ENCODE data around the gene LGI1.

LGI1 gene

DNA sequence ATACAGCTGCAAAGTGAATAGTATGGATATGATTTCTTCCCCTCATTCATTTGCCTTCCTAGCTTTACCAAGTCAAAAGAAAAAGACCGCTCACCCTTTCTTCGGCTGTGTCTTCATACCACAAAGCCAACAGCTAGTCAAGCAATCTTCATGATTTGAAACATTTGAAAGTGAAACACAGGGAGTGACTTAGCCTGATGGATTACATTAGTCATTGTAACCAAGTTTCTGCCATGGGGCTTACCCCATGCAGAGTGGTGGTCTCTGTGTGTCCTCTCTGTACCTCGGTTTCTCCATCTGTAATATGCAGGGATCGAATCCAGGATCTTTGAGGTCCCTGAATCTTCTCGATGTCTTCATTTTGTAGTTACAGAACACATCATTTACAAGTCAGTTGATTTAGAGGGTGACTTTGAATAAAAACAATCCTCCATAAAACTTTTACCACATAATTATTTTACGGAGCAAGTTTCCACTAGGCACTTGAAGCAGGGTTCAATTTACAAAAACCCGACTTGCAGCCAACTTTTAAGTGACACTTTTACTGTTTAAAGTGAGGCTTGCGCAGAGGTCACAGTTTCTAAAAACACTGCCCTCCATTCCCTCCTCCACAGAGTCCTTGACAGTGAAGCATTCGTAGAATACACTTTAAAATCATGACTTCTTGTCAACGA is 2.2 kb upstream of the LGI1 start:
- DNase-seq = no peak

DNA sequence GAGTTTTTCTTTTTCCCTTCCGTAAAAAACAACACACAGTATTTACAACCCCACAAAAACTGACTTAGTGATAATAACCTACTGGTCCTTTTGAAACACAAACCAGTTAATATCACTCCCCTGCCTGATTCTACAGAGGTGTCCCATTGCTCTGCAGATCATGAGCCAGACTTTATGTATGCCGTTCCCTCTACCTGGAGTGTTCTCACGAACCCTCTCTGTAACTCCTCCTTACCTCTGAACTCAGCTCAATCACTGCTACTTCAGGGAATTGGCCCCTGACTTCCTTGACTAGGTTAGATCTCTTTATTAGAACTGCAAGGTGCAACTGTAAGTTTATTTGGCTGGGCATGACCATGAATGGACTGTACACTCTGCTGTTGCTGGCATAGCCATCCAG is 1.6 kb upstream of the LGI1 start:
- DNase-seq = no peak

DNA sequence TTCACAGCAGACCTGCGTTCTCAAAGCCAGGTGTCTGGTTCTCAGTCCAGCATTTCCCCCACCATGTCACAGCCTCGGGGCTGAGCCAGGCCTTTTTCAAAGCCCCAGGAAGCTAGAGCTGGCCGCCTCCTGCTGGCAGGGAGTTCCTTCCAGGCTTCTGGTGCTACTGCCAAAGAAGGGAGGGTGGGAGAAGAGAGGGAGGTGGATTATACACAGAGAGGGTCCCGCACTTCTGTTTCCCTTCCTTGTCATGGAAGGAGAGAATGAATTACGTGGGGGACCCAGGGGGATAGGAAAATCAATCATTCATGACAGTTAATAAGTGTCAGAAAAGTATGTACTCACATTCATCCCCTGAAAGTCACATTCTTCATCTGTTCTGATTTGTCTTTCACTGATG is 600 bp upstream of the LGI1 start:
- no peak for DNase-seq

GRCh38 chr10:93758508-93758885 is 761 bp downstream of the LGI1 start:
- no peak for DNase-seq

GRCh38 chr10:93758891-93759410 is 1.2 kb downstream of the LGI1 start:
- no peak for DNase-seq

DNA sequence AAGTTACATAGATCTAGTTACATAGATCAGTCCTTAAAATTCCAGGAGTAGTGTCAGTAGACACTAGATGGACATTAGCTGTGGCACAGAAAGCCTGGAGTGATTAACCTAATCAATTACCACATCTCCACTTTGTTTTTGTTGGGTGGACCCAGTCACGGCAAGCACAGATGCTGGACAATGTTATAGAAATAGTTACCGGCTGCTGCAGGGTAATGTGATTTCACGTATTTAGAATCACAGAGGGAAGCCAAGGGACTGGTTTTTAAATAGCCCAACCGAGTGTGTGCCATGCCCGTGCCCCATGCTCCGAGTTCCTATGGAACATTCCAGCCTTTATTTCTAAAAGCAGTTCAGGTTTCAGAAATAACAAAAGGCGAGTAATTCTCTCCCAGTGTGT is 2.8 kb downstream of the LGI1 start:
- DNase-seq = no peak

GRCh38 chr10:93762979-93763391 is 5.2 kb downstream of the LGI1 start:
- DNase-seq = no peak

GRCh38 chr10:93766918-93767317 is 9.2 kb downstream of the LGI1 start:
- no peak for DNase-seq

DNA sequence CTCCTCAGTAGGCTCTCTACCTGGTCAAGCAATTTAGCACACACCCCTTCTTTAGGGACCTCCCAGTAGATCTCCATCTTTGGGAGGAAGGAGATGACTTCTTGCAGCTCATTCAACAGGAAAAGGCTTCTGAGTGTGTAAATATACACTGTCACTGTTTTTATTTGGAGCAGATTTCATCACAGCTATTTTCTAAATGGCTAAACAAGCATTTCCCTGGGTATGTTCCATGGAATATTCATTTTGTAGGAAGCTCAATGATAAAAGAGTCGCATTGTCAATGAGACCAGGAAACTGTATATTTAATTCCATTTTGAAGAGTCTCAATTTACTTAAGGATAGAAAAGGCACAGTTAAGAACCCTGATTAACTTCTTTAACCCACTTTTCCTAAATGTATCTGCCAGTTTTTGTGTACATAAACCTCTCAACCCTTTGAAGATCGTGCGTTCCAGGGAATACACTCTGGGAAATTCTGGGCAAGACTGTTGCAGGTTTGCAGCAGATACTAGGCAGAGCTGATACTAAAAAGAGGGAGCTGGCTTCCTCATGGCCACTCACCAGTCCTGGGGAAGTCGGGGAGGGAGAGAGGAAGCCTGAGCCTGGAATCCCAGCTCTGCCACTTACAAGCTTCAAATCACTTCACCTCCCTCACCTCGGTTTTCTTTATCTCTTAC is 10.1 kb downstream of the LGI1 start:
- no peak for DNase-seq

DNA sequence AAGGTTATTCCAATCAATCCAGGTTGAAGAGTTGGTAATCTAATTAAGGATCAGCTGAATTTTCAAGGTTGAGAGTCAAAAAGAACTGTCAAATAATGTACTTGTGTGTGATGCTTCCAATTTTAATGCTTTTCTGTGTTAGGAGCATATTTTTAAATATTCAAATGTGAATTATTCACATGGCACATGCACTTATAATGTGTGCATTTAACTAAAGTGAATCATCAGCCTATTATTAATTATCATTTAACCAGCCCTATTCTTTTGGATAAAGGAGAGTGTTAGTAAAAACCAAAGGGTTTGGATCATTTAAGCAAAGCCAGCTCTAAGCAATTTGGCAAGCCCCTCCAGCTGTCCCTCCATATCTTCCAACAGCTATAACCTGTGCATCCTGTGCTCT is 11.2 kb downstream of the LGI1 start:
- no peak for DNase-seq

- no peak for DNase-seq
Measured at GRCh38 chr10:93771354-93771753, 13.6 kb downstream of the LGI1 start.

DNA sequence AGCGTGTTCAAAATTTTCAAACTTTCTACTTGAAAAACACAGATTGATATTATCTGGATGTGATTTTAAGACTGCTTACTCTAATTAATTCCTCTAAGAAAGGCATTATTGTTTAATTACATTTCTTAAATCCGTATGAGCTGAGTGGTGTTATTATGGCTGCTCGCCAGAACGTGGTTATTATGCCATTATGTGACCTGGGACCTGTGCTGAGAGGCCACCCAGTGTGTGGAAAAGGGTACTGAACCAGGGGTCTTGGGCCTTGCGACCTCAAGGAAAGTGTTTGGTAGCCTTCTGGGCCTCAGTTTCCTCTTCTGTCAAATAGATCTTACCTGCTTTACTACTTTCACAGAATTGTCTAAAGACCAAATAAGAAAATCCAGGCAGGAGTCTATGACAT is 15.4 kb downstream of the LGI1 start:
- peak; percentile 54 for DNase-seq

DNA sequence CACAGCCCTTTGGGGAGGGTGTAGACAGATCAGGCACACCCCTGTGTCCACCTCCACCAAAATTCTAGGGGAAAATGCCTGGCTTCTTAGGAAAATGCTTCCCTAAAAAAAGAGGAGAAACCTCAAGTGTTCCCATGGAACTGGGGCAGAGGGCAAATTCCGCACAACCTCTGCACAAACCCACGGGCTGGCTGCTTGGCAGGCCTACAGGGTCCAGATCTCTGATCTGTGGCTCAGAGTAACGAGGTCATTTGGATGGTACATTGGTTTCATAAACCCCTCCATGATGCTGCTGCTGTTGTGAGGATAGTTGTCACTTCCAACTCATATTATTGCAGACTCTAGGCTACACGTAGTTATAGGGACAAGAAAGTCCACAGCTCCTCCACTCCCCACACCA is 16.0 kb downstream of the LGI1 start:
- no peak for DNase-seq

GRCh38 chr10:93775356-93775755 is 17.6 kb downstream of the LGI1 start:
- DNase-seq = no peak

GRCh38 chr10:93777092-93777491 is 19.4 kb downstream of the LGI1 start:
- DNase-seq = no peak

GRCh38 chr10:93784059-93784458 is 26.3 kb downstream of the LGI1 start:
- no peak for DNase-seq

DNA sequence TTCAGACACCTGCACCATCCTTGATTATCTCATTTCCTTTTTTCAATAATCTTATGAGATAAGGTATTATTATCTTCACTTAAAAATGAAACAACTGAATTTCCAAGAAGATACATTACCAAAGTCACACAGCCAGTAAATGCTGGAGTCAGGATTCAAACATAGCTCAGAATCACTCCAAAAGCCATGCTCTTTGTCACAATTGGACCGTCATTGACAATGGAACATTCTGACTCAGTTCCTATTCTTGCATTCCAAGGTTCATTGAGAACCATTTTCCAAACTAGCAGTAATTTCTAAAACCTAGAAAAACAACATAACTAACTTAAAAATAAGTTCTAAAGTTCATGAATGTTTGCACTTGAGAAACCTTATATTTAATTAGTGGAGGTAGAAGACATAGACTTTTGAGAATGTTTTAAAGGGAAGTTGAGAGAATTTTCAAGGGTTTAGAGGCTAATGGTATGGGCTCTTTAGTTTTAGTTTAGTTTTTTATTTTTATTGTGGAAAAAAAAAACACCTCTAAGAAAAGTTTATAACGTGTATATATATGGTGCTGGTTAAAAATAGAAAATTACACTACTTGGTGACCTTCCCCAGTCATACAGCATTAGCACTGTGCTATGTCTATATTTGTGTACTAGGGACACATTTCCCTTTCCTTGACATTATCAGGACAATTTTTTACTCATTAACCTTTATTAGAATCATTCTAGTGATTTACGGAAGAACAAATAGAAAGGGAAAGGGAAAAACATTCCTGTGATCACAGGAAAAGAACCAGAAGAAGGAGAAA is 30.9 kb downstream of the LGI1 start:
- no peak for DNase-seq

DNA sequence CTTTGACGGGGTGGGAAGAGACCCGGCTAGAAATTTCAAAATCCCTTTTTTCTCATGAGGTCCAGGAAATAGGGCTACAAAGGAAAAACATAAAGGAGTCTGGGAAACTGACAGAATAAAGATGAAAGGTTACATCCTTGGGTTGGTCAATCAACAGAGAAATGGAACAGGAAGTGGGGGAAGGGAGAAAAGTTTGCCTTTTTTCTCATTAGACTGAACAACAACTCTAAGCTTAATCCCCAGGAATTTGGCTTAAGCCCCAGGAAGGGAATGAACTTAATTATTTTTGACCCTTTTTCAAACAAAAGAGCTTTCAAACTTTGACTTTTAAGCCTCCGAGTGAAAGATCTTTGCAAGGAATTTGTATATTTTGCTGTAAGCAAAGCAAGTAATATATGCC is 32.7 kb downstream of the LGI1 start:
- peak; percentile 41 for DNase-seq

GRCh38 chr10:93796167-93796566 is 38.4 kb downstream of the LGI1 start:
- DNase-seq = no peak

- DNase-seq = no peak
Measured at GRCh38 chr10:93797825-93798224, 40.1 kb downstream of the LGI1 start.

DNA sequence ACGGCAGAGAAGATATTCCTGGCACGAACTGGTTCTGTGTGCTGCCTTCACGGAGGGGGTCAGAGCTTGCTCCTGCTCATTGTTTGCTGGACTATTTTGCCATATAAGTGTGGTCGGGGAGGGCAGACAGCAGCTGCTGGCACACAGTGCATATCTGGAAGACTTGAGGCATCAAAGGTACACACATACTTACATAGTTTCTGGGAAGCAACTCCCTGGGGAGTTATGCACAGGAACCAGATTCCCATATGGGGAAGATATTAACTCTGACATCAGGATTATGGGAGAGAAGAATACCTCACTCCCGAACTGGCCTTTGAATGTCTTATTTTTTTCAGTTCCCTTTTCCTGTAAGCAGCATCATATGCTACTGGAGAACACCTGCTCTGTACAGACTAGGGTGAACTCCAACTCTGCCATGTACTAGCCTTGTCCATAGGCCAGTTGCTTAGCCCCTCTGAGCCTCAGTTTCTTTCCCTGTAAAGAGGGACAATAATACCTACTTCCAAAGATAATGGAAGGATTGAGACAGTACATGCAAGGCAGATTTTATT is 41.5 kb downstream of the LGI1 start:
- DNase-seq = peak; percentile 3

GRCh38 chr10:93804200-93804599 is 46.5 kb downstream of the LGI1 start:
- DNase-seq = no peak

GRCh38 chr10:93806903-93807302 is 49.2 kb downstream of the LGI1 start:
- no peak for DNase-seq

- no peak for DNase-seq
Measured at GRCh38 chr10:93807371-93807770, 49.6 kb downstream of the LGI1 start.

Data from NCI-H82 (cell line).